HepG2 (cell line): ENCODE data around the gene DLX1. TPM values are rescaled to one million over a fixed set of nuclear protein-coding genes. Genes with fewer than 3 reads are reported as not detected.

ENCODE experiments used
- AGO2 ChIP-seq: fragments of 200-400 bp; formaldehyde crosslinking; optimal IDR thresholded peaks from 2 replicates; pipeline ENCODE3; 2017; ENCODE audit warnings: mild to moderate bottlenecking, low read depth, low read length, moderate library complexity
- CAMTA2 ChIP-seq: sonication (generic); formaldehyde crosslinking; IDR thresholded peaks from 2 replicates; pipeline ENCODE4 v1.4.0; 2020; ENCODE audit warnings: mild to moderate bottlenecking, missing genetic modification reagents, borderline replicate concordance
- DZIP1 ChIP-seq: sonication (generic); formaldehyde crosslinking; IDR thresholded peaks from 2 replicates; pipeline ENCODE4 v1.5.0; 2020; ENCODE audit warnings: mild to moderate bottlenecking, missing genetic modification reagents
- FLYWCH1 ChIP-seq: sonication (generic); formaldehyde crosslinking; IDR thresholded peaks from 2 replicates; pipeline ENCODE4 v1.8.1; 2023; ENCODE audit warnings: mild to moderate bottlenecking, missing genetic modification reagents
- FOXC1 ChIP-seq: sonication (generic); formaldehyde crosslinking; IDR thresholded peaks from 2 replicates; pipeline ENCODE4 v1.8.0; 2022; ENCODE audit warnings: mild to moderate bottlenecking, missing genetic modification reagents, borderline replicate concordance
- HOXD1 ChIP-seq: sonication (generic); formaldehyde crosslinking; IDR thresholded peaks from 2 replicates; pipeline ENCODE4 v1.5.0; 2020; ENCODE audit warnings: missing genetic modification reagents
- NCOA1 ChIP-seq: sonication (generic); formaldehyde crosslinking; IDR thresholded peaks from 2 replicates; pipeline ENCODE4 v1.9.0; 2021; ENCODE audit warnings: missing genetic modification reagents
- ONECUT2 ChIP-seq: sonication (generic); formaldehyde crosslinking; IDR thresholded peaks from 2 replicates; pipeline ENCODE4 v1.4.0; 2020; ENCODE audit warnings: missing genetic modification reagents
- PTBP1 ChIP-seq: fragments of 200-400 bp; formaldehyde crosslinking; IDR thresholded peaks from 2 replicates; pipeline ENCODE4 v1.6.1; 2018; ENCODE audit warnings: low read length, low read depth; ENCODE audit not compliant: poor library complexity, severe bottlenecking
- SNAI1 ChIP-seq: sonication (generic); formaldehyde crosslinking; IDR thresholded peaks from 2 replicates; pipeline ENCODE4 v1.5.0; 2020; ENCODE audit warnings: mild to moderate bottlenecking, missing genetic modification reagents, borderline replicate concordance
- ZNF326 ChIP-seq: sonication (generic); formaldehyde crosslinking; IDR thresholded peaks from 2 replicates; pipeline ENCODE4 v1.4.0; 2020; ENCODE audit warnings: missing genetic modification reagents, borderline replicate concordance
- ZNF501 ChIP-seq: sonication (generic); formaldehyde crosslinking; IDR thresholded peaks from 2 replicates; pipeline ENCODE4 v1.5.1; 2020; ENCODE audit warnings: mild to moderate bottlenecking, moderate library complexity, missing genetic modification reagents
- polyA plus RNA-seq, 8 experiments: library from polyadenylated mRNA; depleted of rRNA in 3 of 8; stranded (reverse) in 7 of 8; unstranded in 1 of 8; fragments of >200 nt; fragmentation: Illumina TruSeq in 4 of 8; extraction: Trizol in 4 of 8; gene quantifications; 2 replicates each; pipeline versions ENCODE4 v1.2.1 to v1.2.3, GENCODE V29; 2011 to 2016; ENCODE audit warnings: low read depth in 4 of 8, missing spikeins in 1 of 8, mixed read lengths in 1 of 8; ENCODE audit not compliant: insufficient read depth in 1 of 8
- total RNA-seq, 5 experiments: library from RNA; depleted of rRNA; stranded (reverse); fragments of >200 nt; fragmentation: Illumina TruSeq; extraction: Trizol; gene quantifications; 2 replicates each; pipeline ENCODE4 v1.2.3, GENCODE V29; 2016; ENCODE audit warnings: low read depth in 1 of 5
- TF ChIP-seq, protein P1 (sequence below): sonication (generic); formaldehyde crosslinking; IDR thresholded peaks from 2 replicates; pipeline ENCODE4 v1.5.0; 2020; ENCODE audit warnings: mild to moderate bottlenecking, missing genetic modification reagents, borderline replicate concordance
- TF ChIP-seq, protein P2 (sequence below): sonication (generic); formaldehyde crosslinking; IDR thresholded peaks from 2 replicates; pipeline ENCODE4 v1.4.0; 2020; ENCODE audit warnings: mild to moderate bottlenecking, missing genetic modification reagents
- TF ChIP-seq, protein P3 (sequence below): sonication (generic); formaldehyde crosslinking; IDR thresholded peaks from 2 replicates; pipeline ENCODE4 v1.5.0; 2020; ENCODE audit warnings: missing genetic modification reagents
- TF ChIP-seq, protein P4 (sequence below): sonication (generic); formaldehyde crosslinking; IDR thresholded peaks from 2 replicates; pipeline ENCODE4 v1.4.0; 2020; ENCODE audit warnings: low read depth, missing genetic modification reagents

Gene DLX1
- total and polyA plus RNA-seq, 2 of the 13 experiments (the other 11 are each of a cell fraction or from before 2014, with no cell fraction given) = 0.18 to 0.86 TPM

GRCh38 chr2:172102391-172103359 lies 17.4 kb downstream of the DLX1 start, which contains the start of gene DLX2 (continued):
- TF ChIP-seq, protein P1, sequence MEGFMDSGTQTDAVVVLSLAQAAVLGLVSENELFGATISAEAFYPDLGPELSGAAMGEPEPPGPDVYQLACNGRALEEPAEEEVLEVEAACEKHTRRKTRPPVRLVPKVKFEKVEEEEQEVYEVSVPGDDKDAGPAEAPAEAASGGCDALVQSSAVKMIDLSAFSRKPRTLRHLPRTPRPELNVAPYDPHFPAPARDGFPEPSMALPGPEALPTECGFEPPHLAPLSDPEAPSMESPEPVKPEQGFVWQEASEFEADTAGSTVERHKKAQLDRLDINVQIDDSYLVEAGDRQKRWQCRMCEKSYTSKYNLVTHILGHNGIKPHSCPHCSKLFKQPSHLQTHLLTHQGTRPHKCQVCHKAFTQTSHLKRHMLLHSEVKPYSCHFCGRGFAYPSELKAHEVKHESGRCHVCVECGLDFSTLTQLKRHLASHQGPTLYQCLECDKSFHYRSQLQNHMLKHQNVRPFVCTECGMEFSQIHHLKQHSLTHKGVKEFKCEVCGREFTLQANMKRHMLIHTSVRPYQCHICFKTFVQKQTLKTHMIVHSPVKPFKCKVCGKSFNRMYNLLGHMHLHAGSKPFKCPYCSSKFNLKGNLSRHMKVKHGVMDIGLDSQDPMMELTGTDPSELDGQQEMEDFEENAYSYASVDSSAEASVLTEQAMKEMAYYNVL (CRISPR knock-in tag) = peak; percentile 76
- TF ChIP-seq HOXD1 (CRISPR knock-in tag) (peak; percentile 91), FLYWCH1 (no peak), NCOA1 (CRISPR knock-in tag) (no peak), ONECUT2 (CRISPR knock-in tag) (peak; percentile 22; the same call in 1 of the 2 replicates), PTBP1 (no peak), SNAI1 (CRISPR knock-in tag) (peak; percentile 82; the same call in 1 of the 2 replicates), FOXC1 (CRISPR knock-in tag) (peak; percentile 88), ZNF501 (peak; percentile 54; the same call in 1 of the 2 replicates), AGO2 (peak; percentile 39), CAMTA2 (peak; percentile 97), ZNF326 (no peak), DZIP1 (CRISPR knock-in tag) (no peak; the same call in 1 of the 2 replicates)
- TF ChIP-seq, protein P2, sequence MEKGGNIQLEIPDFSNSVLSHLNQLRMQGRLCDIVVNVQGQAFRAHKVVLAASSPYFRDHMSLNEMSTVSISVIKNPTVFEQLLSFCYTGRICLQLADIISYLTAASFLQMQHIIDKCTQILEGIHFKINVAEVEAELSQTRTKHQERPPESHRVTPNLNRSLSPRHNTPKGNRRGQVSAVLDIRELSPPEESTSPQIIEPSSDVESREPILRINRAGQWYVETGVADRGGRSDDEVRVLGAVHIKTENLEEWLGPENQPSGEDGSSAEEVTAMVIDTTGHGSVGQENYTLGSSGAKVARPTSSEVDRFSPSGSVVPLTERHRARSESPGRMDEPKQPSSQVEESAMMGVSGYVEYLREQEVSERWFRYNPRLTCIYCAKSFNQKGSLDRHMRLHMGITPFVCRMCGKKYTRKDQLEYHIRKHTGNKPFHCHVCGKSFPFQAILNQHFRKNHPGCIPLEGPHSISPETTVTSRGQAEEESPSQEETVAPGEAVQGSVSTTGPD (CRISPR knock-in tag) = peak; percentile 70; the same call in 1 of the 2 replicates
- TF ChIP-seq, protein P3, sequence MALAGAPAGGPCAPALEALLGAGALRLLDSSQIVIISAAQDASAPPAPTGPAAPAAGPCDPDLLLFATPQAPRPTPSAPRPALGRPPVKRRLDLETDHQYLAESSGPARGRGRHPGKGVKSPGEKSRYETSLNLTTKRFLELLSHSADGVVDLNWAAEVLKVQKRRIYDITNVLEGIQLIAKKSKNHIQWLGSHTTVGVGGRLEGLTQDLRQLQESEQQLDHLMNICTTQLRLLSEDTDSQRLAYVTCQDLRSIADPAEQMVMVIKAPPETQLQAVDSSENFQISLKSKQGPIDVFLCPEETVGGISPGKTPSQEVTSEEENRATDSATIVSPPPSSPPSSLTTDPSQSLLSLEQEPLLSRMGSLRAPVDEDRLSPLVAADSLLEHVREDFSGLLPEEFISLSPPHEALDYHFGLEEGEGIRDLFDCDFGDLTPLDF (CRISPR knock-in tag) = peak; percentile 82
- TF ChIP-seq, protein P4, sequence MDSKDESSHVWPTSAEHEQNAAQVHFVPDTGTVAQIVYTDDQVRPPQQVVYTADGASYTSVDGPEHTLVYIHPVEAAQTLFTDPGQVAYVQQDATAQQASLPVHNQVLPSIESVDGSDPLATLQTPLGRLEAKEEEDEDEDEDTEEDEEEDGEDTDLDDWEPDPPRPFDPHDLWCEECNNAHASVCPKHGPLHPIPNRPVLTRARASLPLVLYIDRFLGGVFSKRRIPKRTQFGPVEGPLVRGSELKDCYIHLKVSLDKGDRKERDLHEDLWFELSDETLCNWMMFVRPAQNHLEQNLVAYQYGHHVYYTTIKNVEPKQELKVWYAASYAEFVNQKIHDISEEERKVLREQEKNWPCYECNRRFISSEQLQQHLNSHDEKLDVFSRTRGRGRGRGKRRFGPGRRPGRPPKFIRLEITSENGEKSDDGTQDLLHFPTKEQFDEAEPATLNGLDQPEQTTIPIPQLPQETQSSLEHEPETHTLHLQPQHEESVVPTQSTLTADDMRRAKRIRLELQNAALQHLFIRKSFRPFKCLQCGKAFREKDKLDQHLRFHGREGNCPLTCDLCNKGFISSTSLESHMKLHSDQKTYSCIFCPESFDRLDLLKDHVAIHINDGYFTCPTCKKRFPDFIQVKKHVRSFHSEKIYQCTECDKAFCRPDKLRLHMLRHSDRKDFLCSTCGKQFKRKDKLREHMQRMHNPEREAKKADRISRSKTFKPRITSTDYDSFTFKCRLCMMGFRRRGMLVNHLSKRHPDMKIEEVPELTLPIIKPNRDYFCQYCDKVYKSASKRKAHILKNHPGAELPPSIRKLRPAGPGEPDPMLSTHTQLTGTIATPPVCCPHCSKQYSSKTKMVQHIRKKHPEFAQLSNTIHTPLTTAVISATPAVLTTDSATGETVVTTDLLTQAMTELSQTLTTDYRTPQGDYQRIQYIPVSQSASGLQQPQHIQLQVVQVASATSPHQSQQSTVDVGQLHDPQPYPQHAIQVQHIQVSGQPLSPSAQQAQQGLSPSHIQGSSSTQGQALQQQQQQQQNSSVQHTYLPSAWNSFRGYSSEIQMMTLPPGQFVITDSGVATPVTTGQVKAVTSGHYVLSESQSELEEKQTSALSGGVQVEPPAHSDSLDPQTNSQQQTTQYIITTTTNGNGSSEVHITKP (CRISPR knock-in tag) = peak; percentile 54; the same call in 1 of the 2 replicates
